VCaP (cell line): ENCODE data around the gene COQ8A.
A peak's percentile ranks its signal among the peaks of the same experiment; 100 is the strongest.

ENCODE experiments used
- H3K27ac ChIP-seq: fragments of 450-650 bp; 2 replicates; pipeline ENCODE4 v1.5.1; 2017
- TF ChIP-seq, protein P1 (sequence below): fragments of 450-650 bp; conservative IDR thresholded peaks from 2 replicates; pipeline ENCODE4 v1.5.1; 2017; ENCODE audit warnings: mild to moderate bottlenecking, moderate library complexity

COQ8A gene

DNA sequence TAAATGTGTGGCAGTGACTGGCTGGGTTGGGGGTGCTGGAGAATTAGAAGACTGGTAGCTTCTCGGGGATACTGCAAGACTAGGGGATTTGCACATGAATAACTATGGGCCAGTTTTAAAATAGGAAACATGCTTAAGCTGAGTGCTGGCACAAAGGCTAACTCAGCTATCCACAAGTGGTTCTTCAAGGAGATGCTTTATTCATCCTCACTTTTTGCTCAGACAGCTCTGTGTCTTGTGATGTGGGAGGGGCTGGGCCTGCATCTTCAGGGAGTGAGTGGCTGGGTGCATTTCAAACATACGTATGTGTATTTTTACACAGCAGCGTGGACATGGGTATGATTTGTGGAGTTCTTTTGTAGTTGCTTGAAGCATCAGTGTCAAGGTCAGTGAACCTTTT is 2.3 kb downstream of the COQ8A start:
- TF ChIP-seq, protein P1, sequence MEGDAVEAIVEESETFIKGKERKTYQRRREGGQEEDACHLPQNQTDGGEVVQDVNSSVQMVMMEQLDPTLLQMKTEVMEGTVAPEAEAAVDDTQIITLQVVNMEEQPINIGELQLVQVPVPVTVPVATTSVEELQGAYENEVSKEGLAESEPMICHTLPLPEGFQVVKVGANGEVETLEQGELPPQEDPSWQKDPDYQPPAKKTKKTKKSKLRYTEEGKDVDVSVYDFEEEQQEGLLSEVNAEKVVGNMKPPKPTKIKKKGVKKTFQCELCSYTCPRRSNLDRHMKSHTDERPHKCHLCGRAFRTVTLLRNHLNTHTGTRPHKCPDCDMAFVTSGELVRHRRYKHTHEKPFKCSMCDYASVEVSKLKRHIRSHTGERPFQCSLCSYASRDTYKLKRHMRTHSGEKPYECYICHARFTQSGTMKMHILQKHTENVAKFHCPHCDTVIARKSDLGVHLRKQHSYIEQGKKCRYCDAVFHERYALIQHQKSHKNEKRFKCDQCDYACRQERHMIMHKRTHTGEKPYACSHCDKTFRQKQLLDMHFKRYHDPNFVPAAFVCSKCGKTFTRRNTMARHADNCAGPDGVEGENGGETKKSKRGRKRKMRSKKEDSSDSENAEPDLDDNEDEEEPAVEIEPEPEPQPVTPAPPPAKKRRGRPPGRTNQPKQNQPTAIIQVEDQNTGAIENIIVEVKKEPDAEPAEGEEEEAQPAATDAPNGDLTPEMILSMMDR = no peak

DNA sequence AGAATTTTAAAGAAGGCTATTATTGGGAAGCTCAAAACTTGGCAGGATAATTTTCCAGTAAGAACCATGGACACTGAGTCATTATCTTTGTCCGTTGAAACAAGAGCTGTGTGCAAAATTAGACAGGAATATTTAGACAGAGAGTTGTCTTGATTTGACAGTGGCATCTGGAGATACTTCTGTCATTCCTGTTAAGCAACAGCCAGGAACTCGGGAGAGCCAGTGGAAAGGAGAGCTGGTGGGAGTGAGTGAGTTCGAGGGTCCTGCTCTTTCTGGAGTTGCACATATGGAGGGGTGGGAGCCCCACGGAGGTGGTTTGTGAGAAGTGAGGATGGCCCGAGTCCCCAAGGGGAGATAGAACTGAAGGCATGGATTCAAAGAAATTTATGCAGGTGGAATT is 3.1 kb downstream of the COQ8A start:
- TF ChIP-seq, protein P1 = no peak
- H3K27ac ChIP-seq = peak overlapping the region; percentile 98

More for the DNA sequence above, 2.3 kb downstream of the COQ8A start:
- peak overlapping the region; percentile 98; the same call in 1 of the 2 replicates for H3K27ac ChIP-seq

DNA sequence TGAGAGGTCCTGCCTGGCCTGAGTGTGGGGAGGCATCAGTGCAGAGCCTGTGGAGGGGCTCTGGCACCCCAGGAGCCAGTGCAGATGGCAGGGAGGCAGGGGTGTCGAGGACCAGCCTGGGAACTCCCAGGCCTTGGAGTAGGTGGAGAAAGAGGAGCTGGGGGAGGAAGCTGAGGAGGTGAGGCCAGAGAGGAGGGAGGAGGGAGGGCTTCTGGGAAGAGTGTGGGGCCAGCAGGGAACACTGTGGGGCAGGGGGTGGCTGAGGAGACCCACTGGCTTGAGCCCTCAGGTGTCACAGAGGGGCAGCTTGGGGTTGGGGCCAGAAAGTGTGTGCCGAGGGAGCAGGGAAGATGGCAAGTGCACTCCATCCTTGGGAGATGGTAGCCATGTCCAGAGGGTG is 3.8 kb downstream of the COQ8A start:
- peak overlapping the region; percentile 98 for H3K27ac ChIP-seq
- TF ChIP-seq, protein P1 = no peak

DNA sequence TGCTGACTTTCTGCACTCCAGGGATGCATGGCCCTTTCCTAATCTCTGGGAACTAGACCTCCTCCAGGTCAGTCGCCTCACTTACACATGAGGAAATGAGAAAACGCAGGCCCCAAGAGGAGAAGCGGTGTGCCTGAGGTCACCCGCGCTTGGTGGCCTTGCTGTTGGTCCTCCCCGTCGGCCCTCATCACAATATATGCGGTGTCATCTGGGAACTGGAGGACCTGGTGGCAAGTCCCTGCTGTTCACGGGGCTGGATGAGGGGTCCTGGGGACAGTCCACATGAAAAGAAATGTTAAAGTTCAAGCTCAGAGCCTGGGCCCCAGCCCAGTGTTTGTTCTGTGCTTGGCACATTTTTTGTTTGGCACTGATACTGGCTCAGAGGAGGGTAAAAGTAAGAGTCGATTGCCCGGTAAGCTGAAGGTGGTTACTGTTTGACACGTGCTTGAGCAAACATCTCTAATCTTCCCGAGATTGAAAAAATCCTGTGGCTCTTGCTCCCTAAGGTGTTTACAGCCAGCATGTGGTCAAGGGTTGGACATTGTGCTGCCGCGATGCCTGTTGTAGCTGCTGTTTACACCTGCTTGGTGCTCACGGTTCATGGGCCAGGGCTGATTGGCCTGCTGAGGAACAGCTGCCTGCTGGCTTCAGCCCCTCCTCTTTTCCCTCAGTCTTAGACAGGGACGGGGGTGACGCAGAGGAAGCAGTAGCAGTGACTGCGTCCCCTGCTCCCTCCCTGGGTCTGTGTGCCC is 5.2 kb downstream of the COQ8A start:
- TF ChIP-seq, protein P1 = no peak
- peak overlapping the region; percentile 98 for H3K27ac ChIP-seq

DNA sequence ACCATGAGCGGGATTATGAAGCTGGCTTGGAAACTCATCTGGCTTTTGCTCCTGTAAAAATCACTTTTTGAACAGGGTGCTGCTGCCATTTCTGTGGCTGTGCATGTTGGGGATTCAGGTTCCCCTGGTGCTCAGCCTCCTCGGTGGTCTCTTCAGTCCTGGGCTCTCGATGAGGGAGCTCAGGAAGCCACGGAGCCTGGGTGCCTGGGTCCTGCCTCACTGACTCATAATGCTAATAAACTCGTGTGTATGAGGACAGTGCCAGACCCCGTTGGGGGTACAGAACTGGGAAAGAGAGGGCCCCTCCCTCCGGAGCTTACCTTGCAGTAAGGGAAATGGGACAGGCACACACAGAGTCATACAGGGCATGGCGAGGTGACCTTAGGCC is 5.8 kb downstream of the COQ8A start:
- H3K27ac ChIP-seq = peak overlapping the region; percentile 98
- TF ChIP-seq, protein P1 = no peak

DNA sequence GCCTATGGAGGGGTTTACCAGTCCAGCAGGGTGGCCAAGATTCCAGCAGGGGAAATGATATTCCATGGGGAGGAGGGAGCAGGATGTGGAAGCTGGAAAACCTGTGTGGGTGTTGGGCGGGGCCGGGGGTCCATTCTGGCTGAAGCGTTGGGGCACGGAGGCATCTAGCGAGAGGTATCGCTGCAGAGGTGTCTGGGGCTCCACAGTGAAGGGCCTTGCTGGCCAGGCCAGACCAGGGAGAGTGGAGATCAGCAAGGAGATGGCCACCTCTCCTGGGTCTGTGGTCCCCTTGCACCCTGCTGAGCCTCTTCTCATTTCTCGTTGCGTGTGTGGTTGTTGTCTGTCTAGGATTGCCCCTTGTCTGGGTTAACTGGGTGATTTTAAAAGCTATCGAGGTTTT is 6.2 kb downstream of the COQ8A start:
- TF ChIP-seq, protein P1 = no peak
- H3K27ac ChIP-seq = peak overlapping the region; percentile 98

DNA sequence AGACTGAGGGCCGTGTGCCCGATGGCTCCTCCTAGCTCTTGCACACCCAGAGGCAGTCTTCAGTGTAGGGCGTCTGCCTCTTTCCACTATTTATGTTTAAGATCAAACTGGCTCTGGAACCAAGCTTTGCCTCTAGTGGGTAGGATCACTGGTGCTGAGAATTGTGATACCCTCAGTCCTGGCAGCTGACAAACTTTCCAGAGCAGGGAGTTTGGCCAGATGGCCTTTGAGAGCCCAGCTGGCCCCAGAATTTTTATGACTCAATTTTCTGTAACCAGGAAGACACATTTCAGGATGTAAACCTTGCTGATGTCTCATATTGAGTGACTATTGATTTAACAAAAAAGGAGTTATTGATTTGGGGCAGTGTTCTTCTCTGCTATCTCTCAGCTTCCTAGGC is 6.7 kb downstream of the COQ8A start:
- TF ChIP-seq, protein P1 = no peak
- H3K27ac ChIP-seq = peak overlapping the region; percentile 98
